HT-29 (cell line): Measurements from ENCODE around the gene ATXN1. TPM values are rescaled to one million over a fixed set of nuclear protein-coding genes. Genes with fewer than 3 reads are reported as not detected.
"Not testable (repeated sequence)": the region's sequence is repeated elsewhere in the genome, so short reads cannot be mapped to it uniquely, and the experiment has no call there.

ENCODE experiments used
- DNase-seq: peaks from one replicate; pipeline ENCODE4 v3.0.0-alpha.2; 2015; ENCODE audit warnings: low spot score
- total RNA-seq: library from RNA; depleted of rRNA; stranded (reverse); fragments of >200 nt; shearing (Covaris generic); gene quantifications from 2 replicates; pipeline ENCODE4 v1.2.3, GENCODE V29; 2014

The ATXN1 gene
- total RNA-seq, 1 experiment from 2014 or later, result 39.1 TPM

GRCh38 chr6:16721977-16722376, 39.3 kb downstream of the ATXN1 start:
- DNase-seq, result peak; percentile 60

- no peak for DNase-seq
Measured at GRCh38 chr6:16720861-16721260, 40.4 kb downstream of the ATXN1 start.

GRCh38 chr6:16719488-16719887, 41.8 kb downstream of the ATXN1 start:
- DNase-seq, result no peak

GRCh38 chr6:16718356-16718755, 42.9 kb downstream of the ATXN1 start:
- no peak for DNase-seq

- no peak for DNase-seq
Measured at GRCh38 chr6:16717275-16717942, 43.9 kb downstream of the ATXN1 start.

GRCh38 chr6:16716321-16716858, 44.9 kb downstream of the ATXN1 start:
- no peak for DNase-seq

- DNase-seq, result peak; percentile 70
Measured at GRCh38 chr6:16713597-16713996, 47.7 kb downstream of the ATXN1 start.

GRCh38 chr6:16712931-16713484, 48.3 kb downstream of the ATXN1 start:
- peak; percentile 87 for DNase-seq

- no peak for DNase-seq
Measured at GRCh38 chr6:16712255-16712930, 48.9 kb downstream of the ATXN1 start.

- DNase-seq, result peak; percentile 75
Measured at GRCh38 chr6:16711546-16712254, 49.6 kb downstream of the ATXN1 start.

GRCh38 chr6:16706911-16707783, 54.1 kb downstream of the ATXN1 start:
- DNase-seq, result no peak

GRCh38 chr6:16706491-16706890, 54.8 kb downstream of the ATXN1 start:
- not testable (repeated sequence) for DNase-seq

GRCh38 chr6:16706029-16706428, 55.2 kb downstream of the ATXN1 start:
- DNase-seq, result no peak

GRCh38 chr6:16705081-16705993, 55.9 kb downstream of the ATXN1 start:
- no peak for DNase-seq

GRCh38 chr6:16704401-16705045, 56.7 kb downstream of the ATXN1 start:
- no peak for DNase-seq

GRCh38 chr6:16702627-16703378, 58.5 kb downstream of the ATXN1 start:
- not testable (repeated sequence) for DNase-seq

GRCh38 chr6:16700916-16701234, 60.4 kb downstream of the ATXN1 start:
- DNase-seq, result no peak

- no peak for DNase-seq
Measured at GRCh38 chr6:16700202-16700915, 60.9 kb downstream of the ATXN1 start.
